Osteoblast (primary cell): ENCODE measurements around the gene DBP. TPM values are rescaled to one million over a fixed set of nuclear protein-coding genes. Genes with fewer than 3 reads are reported as not detected.
"Not testable (repeated sequence)": the region's sequence is repeated elsewhere in the genome, so short reads cannot be mapped to it uniquely, and the experiment has no call there.

Source experiments
- DNase-seq: peaks from one replicate; pipeline ENCODE4 v3.0.0; 2011; ENCODE audit warnings: low spot score, mixed read lengths; ENCODE audit not compliant: insufficient read length; ENCODE audit errors: missing footprints
- H2AFZ ChIP-seq: 2 replicates; pipeline ENCODE4 v1.6.0; 2011; ENCODE audit warnings: mild to moderate bottlenecking, low read length
- H3K27ac ChIP-seq: 2 replicates; pipeline ENCODE4 v1.5.1; 2011; ENCODE audit warnings: mild to moderate bottlenecking, low read depth, low read length, moderate library complexity
- H3K27me3 ChIP-seq: 2 replicates; pipeline ENCODE4 v1.6.0; 2012; ENCODE audit warnings: mild to moderate bottlenecking, control low read depth, inconsistent platforms, low read length, moderate library complexity; ENCODE audit not compliant: insufficient read depth
- H3K36me3 ChIP-seq: 2 replicates; pipeline ENCODE4 v1.5.1; 2011; ENCODE audit warnings: mild to moderate bottlenecking, low read length, control low read depth, moderate library complexity; ENCODE audit not compliant: insufficient read depth
- H3K4me1 ChIP-seq: 2 replicates; pipeline ENCODE4 v1.5.1; 2011; ENCODE audit warnings: mild to moderate bottlenecking, low read length, control low read depth, moderate library complexity; ENCODE audit not compliant: insufficient read depth
- H3K4me2 ChIP-seq: 2 replicates; pipeline ENCODE4 v1.6.0; 2011; ENCODE audit warnings: mild to moderate bottlenecking, low read length; ENCODE audit not compliant: insufficient read depth
- H3K4me3 ChIP-seq: fragments of 200-600 bp; sonication (generic); 3 replicates; pipeline ENCODE4 v1.5.1; 2012; ENCODE audit warnings: mild to moderate bottlenecking, low read length, inconsistent platforms; ENCODE audit not compliant: insufficient read depth
- H3K79me2 ChIP-seq: 2 replicates; pipeline ENCODE4 v1.6.0; 2012; ENCODE audit warnings: mild to moderate bottlenecking, low read length, control low read depth, inconsistent platforms; ENCODE audit not compliant: insufficient read depth
- H3K9me3 ChIP-seq: 2 replicates; pipeline ENCODE4 v1.5.1; 2011; ENCODE audit warnings: low read depth, low read length, control low read depth
- H4K20me1 ChIP-seq: 2 replicates; pipeline ENCODE4 v1.6.0; 2012; ENCODE audit warnings: mild to moderate bottlenecking, low read length, control low read depth; ENCODE audit not compliant: insufficient read depth
- total RNA-seq: library from RNA; depleted of rRNA; stranded (reverse); fragments of >200 nt; gene quantifications from 2 replicates; pipeline ENCODE4 v1.2.3, GENCODE V29; 2012
- TF ChIP-seq, protein P1 (sequence below): IDR thresholded peaks from 2 replicates; pipeline ENCODE4 v1.5.1; 2011; ENCODE audit warnings: mild to moderate bottlenecking, low read depth, low read length, moderate library complexity; ENCODE audit errors: extremely low read depth

DBP gene, protein sequence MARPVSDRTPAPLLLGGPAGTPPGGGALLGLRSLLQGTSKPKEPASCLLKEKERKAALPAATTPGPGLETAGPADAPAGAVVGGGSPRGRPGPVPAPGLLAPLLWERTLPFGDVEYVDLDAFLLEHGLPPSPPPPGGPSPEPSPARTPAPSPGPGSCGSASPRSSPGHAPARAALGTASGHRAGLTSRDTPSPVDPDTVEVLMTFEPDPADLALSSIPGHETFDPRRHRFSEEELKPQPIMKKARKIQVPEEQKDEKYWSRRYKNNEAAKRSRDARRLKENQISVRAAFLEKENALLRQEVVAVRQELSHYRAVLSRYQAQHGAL
- 14.5 and 18.3 TPM in 2 replicates for total RNA-seq

DNA sequence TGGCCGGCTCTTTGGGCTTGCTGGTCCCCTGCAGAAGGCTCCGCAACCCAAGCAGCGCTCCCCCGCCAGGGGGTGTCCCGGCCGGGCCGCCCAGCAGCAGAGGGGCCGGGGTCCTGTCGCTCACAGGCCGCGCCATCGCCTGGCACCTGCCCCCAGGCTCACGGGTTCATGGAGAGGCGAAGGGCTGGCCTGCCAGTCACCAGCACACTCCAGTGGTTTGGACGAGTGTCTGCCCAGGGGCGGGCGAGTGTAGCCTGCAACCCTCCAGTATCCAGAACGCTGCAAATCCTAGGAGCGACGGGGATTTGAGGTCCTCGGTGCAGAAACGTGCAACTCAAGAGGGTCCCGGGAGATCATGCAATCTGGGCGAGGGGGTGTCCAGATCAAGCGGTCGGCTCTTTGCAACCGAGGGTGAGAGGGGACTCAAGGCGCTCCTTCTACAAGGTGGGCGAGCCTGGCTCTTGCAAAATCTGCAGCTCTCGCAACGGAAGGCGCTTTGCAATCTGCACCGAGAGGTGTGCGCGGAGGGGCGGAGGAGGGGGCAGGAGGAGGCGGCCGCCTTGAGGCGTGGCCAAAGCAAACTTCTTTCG lies at the start of gene DBP:
Gene DBP, minus strand, starts transcription at position 521 of the 590 bp plus-strand sequence. Its CDS starts 385 bp downstream, at position 136.
- peaks cover 5% of the 10 kb centered on the region for H3K27me3 ChIP-seq
- TF ChIP-seq, protein P1, sequence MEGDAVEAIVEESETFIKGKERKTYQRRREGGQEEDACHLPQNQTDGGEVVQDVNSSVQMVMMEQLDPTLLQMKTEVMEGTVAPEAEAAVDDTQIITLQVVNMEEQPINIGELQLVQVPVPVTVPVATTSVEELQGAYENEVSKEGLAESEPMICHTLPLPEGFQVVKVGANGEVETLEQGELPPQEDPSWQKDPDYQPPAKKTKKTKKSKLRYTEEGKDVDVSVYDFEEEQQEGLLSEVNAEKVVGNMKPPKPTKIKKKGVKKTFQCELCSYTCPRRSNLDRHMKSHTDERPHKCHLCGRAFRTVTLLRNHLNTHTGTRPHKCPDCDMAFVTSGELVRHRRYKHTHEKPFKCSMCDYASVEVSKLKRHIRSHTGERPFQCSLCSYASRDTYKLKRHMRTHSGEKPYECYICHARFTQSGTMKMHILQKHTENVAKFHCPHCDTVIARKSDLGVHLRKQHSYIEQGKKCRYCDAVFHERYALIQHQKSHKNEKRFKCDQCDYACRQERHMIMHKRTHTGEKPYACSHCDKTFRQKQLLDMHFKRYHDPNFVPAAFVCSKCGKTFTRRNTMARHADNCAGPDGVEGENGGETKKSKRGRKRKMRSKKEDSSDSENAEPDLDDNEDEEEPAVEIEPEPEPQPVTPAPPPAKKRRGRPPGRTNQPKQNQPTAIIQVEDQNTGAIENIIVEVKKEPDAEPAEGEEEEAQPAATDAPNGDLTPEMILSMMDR: no peak
- peaks cover 55% of the 10 kb centered on the region for H3K4me1 ChIP-seq
- no peaks in the 10 kb centered on the region for H3K36me3 ChIP-seq
- peak within 1 kb of the TSS; percentile 73 for H3K4me2 ChIP-seq
- peak within 1 kb of the TSS; percentile 85 for H2AFZ ChIP-seq
- H4K20me1 ChIP-seq: no peaks in the 10 kb centered on the region
- H3K4me3 ChIP-seq: peak within 1 kb of the TSS; percentile 70
- no peaks in the 10 kb centered on the region for H3K9me3 ChIP-seq
- H3K79me2 ChIP-seq: no peaks in the 10 kb centered on the region
- H3K27ac ChIP-seq: peak within 1 kb of the TSS; percentile 47
- peak; percentile 92 for DNase-seq

DNA sequence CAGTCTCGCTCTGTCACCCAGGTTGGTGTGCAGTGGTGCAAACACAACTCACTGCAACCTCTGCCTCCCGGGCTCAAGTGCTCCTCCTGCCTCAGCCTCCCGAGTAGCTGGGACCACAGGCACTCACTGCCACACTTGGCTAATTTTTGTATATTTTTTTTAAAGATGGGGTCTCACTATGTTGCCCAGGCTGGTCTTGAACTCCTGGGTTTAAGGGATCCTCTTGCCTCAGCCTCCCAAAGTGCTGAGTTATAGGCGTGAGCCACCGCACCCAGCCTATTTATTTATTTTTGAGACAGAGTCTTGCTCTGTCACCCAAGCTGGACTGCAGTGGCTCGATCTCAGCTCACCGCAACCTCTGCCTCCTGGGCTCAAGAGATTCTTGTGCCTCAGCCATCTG lies 49.5 kb upstream of the DBP start:
- not testable (repeated sequence) for H3K79me2 ChIP-seq, H4K20me1 ChIP-seq, H3K27me3 ChIP-seq, H3K4me2 ChIP-seq, H3K27ac ChIP-seq, H3K36me3 ChIP-seq, H3K9me3 ChIP-seq, H3K4me3 ChIP-seq, DNase-seq, H2AFZ ChIP-seq, H3K4me1 ChIP-seq

DNA sequence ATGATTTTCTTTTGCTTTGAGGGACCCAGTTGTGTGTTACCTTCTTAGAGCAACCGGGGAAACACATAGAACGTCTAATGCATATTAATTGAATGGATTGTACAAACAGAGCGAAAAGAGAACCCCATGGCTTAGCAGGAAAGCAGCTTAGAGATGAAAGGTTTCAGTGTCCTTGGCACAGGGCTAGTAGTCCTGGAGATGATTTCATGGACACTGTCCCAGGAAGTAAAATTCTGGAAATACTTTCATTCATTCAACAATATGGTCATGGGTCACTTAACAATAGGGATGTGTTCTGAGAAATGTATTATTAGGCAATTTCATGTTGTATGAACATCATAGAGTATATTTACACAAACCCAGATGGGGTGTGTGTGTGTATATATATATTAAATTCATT lies 48.9 kb upstream of the DBP start:
- H3K27ac ChIP-seq: no peak overlapping the region
- no peaks in the 10 kb centered on the region for H4K20me1 ChIP-seq
- no peaks in the 10 kb centered on the region for H3K79me2 ChIP-seq
- no peaks in the 10 kb centered on the region for H3K9me3 ChIP-seq
- H2AFZ ChIP-seq: no peak overlapping the region
- H3K4me1 ChIP-seq: peaks cover 5% of the 10 kb centered on the region
- H3K36me3 ChIP-seq: no peaks in the 10 kb centered on the region
- H3K4me3 ChIP-seq: no peak overlapping the region
- DNase-seq: peak; percentile 21
- TF ChIP-seq, protein P1: no peak
- H3K4me2 ChIP-seq: no peak overlapping the region
- no peaks in the 10 kb centered on the region for H3K27me3 ChIP-seq

DNA sequence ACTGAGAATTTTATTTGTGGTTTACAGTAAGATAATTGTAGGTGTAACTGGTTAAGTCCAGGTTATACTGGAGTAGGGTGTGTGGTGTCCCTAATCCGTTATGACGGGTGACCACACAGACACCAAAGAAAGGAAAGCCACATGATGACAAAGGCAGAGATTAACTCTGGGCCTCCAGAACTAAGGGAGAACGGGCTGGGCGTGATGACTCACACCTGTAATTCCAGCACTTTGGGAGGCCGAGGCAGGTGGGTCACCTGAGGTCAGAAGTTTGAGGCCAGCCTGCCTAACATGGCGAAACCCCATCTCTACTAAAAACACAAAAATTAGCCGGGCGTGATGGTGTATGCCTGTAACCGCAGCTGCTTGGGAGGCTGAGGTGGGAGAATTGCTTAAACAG lies 48.4 kb upstream of the DBP start:
- H3K4me1 ChIP-seq: peaks cover 9% of the 10 kb centered on the region
- TF ChIP-seq, protein P1: no peak

More for the DNA sequence above, 48.4 kb upstream of the DBP start:
- H3K9me3 ChIP-seq: no peaks in the 10 kb centered on the region
- H3K36me3 ChIP-seq: no peaks in the 10 kb centered on the region
- no peaks in the 10 kb centered on the region for H3K27me3 ChIP-seq
- H4K20me1 ChIP-seq: no peaks in the 10 kb centered on the region
- H2AFZ ChIP-seq: no peak overlapping the region
- no peaks in the 10 kb centered on the region for H3K79me2 ChIP-seq
- DNase-seq: no peak
- no peak overlapping the region for H3K4me3 ChIP-seq
- no peak overlapping the region for H3K27ac ChIP-seq
- H3K4me2 ChIP-seq: no peak overlapping the region
